ENCODE results near the gene ATP12A.
A peak's percentile ranks its signal among the peaks of the same experiment; 100 is the strongest.
"Not testable (repeated sequence)": the region's sequence is repeated elsewhere in the genome, so short reads cannot be mapped to it uniquely, and the experiment has no call there.

ATP12A gene

DNA sequence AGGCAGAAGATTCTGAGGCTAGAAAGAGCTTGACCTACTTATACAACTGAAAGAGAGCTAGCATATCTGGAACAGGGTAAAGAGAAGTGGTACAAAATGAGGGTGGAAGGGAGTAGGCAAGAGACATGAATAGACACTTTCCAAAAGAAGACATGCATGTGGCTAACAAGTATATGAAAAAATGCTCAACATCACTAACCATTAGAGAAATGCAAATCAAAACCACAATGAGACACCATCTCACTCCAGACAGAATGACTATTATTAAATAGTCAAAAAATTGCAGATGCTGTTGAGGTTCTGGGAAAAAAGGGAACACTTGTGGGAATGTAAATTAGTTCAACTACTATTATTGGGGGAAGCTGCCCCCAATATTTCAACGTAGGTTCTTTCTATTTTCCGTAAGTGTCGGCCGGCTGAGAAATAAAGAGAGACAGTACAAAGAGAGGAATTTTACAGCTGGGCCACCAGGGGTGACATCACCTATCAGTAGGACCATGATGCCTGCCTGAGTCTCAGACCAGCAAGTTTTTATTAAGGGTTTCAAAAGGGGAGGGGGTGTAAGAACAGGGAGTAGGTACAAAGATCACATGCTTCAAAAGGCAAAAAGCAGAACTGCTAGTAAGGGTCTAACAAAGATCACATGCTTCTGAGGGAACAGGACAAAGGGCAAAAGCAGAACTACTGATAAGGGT lies 50.8 kb downstream of the ATP12A start:
- DNase-seq (ENCODE audit: low spot score), result not testable (repeated sequence)

DNA sequence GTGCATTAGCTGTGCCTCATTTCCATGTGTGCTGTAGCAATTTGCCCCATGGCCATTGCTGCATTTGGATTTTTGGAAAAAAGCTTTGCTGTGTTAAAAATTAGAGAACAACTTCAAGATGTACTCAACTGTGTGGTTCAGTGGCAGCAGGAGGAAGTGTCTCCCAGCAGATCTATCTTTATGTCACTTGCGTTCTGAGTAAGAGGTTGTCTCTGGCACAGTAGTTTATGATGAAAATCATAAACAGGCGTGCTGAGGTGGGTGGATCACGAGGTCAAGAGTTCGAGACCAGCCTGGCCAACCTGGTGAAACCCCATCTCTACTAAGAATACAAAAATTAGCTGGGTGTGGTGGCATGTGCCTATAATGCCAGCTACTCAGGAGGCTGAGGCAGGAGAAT lies 54.7 kb downstream of the ATP12A start:
- no peak for DNase-seq (ENCODE audit: low spot score)

DNA sequence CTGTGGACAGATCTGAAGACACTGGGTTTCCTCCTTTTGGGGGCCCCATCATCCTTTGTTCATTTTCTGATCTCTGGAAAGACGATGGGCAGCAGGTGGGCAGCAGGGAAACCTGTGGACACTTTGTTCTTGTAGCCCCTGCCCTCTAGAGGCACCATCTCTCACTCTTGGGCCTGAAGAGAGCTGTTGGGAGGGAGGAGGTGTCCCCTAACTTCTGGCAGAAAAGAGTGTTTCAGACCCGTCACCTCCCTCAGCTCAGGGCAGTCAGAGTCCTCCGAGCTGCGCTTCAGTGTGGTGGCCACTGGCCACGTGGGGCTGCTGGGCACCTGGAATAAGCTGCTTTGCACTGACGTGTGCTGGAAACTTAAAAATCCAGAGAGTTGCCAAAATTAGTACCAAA lies 56.8 kb downstream of the ATP12A start:
- peak; percentile 30 for DNase-seq (ENCODE audit: low spot score)

DNA sequence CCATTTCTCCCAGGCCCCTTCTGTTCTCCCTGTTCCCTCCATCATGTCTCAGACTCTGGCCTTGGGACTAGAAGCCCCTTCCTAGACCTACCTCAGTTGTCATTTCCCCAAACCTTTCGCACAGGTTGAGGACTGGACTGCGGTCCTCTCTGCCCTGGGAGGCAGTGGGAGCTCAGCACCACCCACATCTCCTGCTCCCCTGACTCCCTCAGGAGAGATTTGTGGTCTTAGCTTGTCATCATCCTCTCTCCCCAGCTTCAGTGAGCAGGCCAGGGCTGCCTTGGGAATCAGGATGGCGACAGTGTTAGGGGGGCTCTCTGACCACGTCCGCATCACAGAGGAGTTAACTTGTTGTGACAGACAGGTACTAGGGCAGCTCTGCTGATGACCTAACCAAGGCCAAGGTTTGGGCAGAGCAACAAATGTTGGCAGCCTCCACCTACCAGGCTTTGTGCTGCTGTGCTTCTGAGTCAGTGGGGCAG lies 58.2 kb downstream of the ATP12A start:
- no peak for DNase-seq (ENCODE audit: low spot score)

DNA sequence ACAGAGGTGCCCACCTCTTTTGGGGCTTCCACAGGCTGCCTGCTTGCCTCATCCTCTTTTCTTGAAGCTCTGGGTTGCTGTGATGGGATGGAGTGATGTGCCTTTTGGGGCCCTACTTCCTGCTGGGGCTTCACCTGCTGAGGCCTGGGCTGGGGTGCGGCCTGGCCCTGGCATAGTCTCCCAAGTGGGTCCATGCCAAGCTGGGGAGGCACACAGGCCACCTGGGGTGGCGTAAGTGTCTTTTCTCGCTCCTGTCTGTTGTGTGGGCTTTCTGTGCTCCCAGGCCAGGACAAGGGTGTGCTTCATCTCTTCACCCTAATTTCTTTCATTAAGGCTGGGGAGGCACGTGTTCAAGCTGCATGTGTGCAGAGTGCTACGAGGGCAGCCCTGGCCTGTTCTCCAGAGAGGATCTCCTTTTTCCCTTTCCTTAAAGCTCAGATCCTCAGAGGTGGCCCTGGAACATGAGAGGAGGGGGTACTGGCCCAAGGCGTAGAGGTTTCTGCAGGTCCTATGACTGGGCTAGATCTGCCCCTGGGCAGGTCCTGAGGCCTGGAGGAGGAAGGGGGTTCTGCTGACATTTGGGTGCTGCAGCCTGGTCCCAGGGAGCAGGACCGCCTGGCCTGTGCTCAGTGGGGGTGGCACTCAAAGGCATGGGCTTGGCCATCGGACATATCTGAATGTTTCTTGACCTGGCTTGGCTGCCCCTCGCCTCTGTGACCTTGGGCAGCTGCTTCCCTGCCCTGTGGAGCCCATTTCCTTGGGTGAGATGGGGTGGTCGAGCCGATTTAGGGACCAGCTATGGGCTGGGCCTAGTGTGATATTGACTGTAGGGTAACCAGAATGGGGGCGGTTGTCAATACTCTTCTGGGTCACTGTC lies 60.0 kb downstream of the ATP12A start:
- no peak for DNase-seq (ENCODE audit: low spot score)

DNA sequence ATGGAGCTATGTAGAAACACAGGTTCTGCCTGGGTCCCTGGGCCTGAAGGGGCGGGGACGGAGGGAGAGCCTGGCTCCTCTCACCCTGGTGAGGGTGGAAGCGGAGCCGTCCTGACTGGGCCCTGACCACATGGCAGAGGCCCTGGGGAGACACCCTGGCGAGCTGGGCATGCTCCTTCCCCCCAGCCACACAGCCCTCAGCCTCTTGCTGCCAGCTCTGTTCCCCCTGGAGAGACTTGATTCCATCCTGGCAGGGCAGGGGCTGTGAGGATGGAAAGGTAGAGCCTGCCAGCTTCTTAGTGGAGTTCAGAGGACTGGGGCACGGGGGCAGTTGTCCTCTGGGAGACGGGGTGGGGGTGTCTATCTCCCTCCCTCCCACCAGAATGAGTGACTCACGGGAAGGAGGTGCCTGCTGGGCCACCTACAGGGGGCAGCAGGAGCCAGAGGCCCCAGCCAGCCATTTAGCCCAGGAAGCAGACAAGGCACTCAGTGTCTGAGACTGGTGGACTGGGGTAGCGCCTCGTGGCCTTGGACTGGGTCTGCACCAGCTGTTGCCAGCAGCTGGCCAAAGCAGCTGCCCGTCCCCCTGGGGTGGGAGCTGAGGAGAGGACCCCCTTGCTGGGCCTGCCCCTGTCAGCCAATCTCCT lies 60.9 kb downstream of the ATP12A start:
- peak; percentile 25 for DNase-seq (ENCODE audit: low spot score)

DNA sequence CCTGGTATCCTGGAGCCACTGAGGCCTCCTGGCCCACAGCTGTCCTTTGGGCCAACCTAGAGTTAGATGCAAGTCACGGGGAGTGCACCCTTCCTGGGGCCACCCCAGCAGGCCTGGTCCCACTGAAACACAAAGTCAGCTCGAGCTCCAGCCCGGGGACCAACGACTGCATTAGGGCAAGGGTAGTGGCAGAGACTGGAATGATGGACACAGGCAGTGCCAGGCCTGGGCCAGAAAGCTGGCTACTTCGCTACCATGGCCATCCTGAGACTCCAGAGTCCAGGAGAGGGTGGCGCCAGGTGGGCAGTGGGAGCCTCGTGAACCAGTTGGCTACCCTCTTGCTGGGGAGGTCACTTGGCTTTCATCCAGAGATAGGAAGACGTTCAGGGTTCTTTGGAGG lies 61.6 kb downstream of the ATP12A start:
- DNase-seq (ENCODE audit: low spot score), result no peak

DNA sequence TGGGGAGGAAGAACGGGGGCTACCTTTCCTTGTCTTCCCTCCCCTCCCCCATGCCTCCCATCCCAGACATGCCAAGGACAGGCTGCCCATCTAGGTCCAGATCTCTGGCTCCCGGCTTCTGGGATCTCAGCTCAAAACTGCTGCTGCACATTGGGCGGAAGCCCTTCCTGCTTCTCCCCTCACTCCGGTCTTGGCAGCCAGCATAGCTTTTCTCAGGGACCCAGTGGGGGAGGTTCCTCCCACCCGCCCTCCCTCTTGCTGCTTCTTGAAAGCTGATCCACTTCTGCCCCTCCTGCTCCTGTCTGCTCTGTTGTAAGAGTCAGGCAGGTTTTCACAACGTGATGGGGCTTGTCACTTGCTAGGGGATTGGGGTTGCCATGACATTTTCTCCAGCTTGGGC lies 62.1 kb downstream of the ATP12A start:
- DNase-seq (ENCODE audit: low spot score), result no peak

DNA sequence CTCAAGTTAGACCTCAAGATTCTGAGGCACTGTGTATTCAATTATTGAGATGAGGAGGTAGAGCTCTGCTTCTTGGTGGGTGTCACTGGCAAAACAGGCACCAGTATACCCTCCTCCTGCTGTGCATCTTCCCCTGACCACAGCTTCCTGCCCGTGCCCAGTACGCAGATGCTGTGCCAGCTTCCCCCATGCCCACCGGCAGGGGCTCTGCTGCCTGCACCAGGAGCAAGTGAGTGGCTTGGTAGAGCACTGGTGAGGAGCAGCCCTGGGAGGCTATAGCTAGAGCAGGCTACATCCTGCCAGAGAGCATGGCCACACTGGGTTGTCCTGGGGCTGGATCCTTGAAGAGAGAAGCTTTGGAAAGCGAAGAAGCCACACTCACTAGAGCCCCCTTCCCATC lies 62.8 kb downstream of the ATP12A start:
- DNase-seq (ENCODE audit: low spot score), result no peak

DNA sequence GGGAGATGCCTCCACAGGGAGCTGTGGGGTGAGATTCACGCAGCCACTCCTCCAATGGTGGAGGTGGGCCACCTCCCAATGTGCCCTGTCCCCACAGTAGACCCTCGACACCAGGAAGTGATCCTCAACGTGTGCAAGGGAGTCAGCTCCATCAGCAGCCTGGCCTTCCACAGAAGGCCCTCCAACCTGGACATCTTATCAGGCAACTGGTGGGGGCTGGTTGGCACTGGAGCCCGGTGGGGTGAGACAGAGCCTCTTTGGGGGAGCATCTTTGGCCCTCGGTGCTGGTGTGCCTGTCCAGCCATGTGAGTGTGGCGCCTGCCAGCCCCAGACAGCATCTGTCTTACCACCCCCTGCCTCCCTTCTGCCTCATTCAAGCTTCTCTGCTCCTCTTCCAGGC lies 64.0 kb downstream of the ATP12A start:
- DNase-seq (ENCODE audit: low spot score), result no peak

DNA sequence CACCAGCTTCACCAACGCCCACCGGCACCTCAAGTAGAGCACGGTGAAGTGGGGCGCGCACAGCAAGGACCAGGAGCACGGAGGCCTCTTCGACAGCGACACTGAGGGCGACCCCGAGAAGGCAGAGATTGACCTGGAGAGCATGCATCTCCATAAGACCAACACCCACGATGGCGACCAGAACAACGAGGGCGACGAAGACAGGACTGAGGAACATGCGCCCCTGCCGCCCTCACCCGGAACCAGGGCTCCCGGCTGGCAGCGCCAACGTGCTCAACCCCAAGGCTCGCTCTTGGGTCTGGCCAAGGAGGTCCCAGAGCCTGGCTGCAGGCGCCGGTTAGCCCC lies 65.3 kb downstream of the ATP12A start:
- DNase-seq (ENCODE audit: low spot score), result no peak

DNA sequence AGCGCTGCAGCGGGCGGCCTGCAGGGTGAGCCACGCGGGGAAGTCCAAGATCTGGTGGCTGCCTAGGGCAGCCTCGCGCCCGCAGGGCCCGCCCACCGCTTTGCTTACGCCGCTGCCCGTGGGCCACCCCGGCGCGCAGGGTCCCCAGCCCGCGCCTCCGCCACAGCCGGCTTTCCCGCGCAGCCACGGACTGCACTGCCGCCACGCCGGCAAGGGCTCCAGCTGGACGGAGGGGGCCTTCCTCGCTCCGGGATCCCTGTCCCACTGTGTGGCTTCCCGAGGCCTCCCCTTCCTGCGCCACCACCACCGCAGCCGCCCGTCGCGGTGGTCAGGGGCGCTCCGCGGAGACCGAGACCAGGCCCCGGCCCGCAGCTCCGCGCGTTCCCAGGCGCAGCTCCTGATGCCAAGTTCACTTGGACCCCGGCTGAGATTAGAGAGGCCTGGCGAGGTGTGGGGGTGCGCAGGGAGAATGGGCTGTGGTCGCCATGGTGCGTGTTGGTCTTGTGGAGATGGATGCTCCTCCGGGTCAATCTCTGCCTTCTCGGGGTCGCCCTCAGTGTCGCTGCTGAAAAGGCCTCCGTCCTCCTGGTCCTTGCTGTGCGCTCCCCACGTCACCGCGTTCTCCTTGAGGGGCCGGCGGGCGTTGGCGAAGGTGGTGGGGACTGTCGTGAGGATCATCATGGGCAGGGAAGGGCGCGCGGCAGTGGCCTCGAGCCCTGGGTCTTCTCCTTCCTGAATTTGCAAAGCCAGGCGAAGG lies 65.8 kb downstream of the ATP12A start:
- DNase-seq (ENCODE audit: low spot score), result peak; percentile 27

DNA sequence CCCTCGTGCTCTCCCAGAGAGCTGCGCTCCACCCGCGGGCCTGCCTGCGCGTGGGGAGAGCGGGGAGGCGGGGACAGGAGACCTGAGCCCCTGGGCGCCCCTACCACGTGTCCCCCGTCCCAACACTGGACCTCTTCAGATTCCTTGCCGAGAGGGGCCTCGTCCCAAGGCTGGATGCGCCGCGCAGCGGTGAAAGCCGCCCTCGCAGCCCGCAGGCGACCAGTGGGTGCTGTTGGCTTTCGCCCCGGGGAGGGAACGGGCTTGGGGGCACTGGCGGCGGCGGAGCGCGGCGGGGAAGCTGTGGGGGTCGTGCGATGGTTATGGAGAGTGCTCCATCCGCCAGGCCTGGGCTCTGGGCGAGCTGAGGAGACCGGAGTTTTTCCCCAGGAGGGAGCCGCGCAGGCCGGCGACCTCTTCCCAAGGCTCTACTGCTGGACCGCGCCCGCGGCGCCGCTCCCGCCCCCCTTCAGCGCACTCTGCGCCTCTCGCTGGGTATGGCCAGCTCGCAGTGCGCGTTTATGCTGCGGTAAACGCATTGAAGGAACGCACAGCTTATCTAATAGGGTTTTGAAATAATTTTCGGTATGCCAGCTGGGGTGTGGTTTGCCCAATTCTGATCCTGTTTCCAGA lies 66.5 kb downstream of the ATP12A start:
- peak; percentile 56 for DNase-seq (ENCODE audit: low spot score)

DNA sequence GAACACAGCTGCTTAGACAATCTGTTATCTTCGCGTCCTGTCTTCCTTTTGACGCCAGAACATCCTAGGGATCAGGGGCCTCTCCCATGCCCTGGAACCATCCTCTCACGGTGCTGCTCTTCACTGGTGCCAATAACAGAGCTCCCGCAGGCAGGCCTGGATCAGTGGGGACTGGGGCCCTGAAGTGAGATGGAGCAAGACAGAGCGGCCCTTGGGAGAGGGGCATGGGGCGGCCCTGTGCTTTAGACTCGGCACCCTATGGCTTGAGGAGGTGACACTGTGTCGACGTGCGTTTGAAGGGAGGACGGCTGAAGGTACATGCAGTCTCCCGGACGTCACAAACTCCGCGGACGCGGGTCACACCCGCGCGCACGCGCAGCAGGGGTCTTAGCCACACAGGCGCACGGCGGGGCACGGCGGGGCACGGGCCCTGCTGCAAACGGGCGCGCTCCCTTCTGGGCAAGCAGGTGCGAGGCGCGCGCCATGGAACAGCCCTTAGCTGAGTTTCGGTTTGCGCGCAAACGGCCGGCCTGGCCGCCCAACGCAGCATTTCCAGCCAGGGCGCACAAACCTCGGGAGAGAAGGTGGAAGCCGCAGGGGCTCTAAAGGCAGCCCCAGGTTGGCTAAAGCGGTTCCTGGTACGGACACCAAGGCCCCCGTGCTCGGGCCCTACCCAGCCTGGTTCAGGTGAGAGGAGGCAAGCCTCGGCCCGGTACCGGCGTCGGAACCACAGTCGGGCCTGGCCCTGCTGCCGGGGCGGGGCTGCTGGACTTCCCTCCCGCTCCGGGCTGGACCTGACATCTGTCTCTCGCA lies 67.2 kb downstream of the ATP12A start:
- peak; percentile 50 for DNase-seq (ENCODE audit: low spot score)

DNA sequence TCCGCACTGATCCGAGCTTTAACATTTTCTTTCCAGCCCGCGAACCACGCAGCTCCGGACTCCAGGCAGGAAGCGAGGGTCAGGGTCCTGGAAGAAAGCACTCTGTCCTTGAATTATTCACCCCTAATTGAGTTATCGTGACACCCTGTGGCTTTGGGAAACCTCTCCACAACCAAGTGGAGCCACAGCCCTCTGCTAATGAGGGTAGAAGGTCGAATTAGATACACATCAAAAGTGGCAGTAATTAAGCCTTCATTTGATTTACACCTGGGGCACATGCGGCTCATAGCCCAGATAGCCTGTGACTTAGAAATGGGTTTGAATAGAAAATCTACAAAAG lies 67.8 kb downstream of the ATP12A start:
- no peak for DNase-seq (ENCODE audit: low spot score)

DNA sequence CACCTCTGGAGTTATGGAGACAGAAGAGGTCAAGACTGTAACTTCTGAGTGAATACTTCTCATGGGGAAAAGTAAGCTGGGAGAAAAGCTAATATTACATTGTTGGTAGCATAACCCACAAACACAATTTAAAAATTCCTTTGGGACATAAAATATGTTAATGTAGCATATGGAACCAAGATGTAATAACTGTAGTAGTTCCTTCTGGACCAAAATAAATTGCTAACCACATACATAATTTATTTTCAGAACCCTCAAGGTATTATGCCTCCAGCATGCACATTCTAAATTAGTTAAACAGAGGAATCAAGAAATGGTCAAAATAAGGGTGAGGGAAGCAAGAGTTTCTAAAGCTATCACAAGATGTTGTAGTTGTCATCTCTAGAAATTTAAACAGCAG lies 79.0 kb downstream of the ATP12A start:
- DNase-seq (ENCODE audit: low spot score), result no peak

Measured in D341Med (cell line).